Left ventricle myocardium inferior (tissue), 1 donor: ENCODE results near the gene HRH2. TPM values are rescaled to one million over a fixed set of nuclear protein-coding genes. Genes with fewer than 3 reads are reported as not detected.

ENCODE experiments used
- DNase-seq: peaks from one replicate; pipeline ENCODE4 v3.0.0-alpha.2; 2020
- H3K27ac ChIP-seq: fragments of 200-600 bp; replicated peaks from 2 replicates; pipeline ENCODE4 v1.8.0; 2021
- H3K27me3 ChIP-seq: fragments of 200-600 bp; 2 replicates; pipeline ENCODE4 v1.8.0; 2021; ENCODE audit warnings: low read depth
- H3K36me3 ChIP-seq: fragments of 200-600 bp; 2 replicates; pipeline ENCODE4 v1.8.0; 2021
- H3K4me1 ChIP-seq: fragments of 200-600 bp; 2 replicates; pipeline ENCODE4 v1.8.0; 2021
- H3K4me3 ChIP-seq: fragments of 200-600 bp; 2 replicates; pipeline ENCODE4 v1.8.0; 2021; ENCODE audit warnings: mild to moderate bottlenecking, moderate library complexity
- H3K9me3 ChIP-seq: fragments of 200-600 bp; replicated peaks from 2 replicates; pipeline ENCODE4 v1.8.0; 2021
- intact Hi-C: fragments of 100-400 bp; cut with micrococcal nuclease; formaldehyde crosslinking; loops from one replicate; pipeline ENCODE4 v1.11.0; 2022
- total RNA-seq: library from RNA; stranded (reverse); fragmentation: NEBNext Ultra II Directional; extraction: Animal tissue kit (Norgen Biotek cat#: 25700); gene quantifications from one replicate; pipeline ENCODE4 v1.2.1, GENCODE V29; 2021
- TF ChIP-seq, protein P1 (sequence below): fragments of 200-600 bp; IDR thresholded peaks from 2 replicates; pipeline ENCODE4 v1.8.0; 2021; ENCODE audit warnings: antibody characterized with exemption, mild to moderate bottlenecking, borderline replicate concordance
- donor health status: DM: no; HTN: yes; CAD: no; lungs with severe emphysema.

The HRH2 gene
- total RNA-seq, 1 donor from 2014 or later: 47.7 TPM

DNA sequence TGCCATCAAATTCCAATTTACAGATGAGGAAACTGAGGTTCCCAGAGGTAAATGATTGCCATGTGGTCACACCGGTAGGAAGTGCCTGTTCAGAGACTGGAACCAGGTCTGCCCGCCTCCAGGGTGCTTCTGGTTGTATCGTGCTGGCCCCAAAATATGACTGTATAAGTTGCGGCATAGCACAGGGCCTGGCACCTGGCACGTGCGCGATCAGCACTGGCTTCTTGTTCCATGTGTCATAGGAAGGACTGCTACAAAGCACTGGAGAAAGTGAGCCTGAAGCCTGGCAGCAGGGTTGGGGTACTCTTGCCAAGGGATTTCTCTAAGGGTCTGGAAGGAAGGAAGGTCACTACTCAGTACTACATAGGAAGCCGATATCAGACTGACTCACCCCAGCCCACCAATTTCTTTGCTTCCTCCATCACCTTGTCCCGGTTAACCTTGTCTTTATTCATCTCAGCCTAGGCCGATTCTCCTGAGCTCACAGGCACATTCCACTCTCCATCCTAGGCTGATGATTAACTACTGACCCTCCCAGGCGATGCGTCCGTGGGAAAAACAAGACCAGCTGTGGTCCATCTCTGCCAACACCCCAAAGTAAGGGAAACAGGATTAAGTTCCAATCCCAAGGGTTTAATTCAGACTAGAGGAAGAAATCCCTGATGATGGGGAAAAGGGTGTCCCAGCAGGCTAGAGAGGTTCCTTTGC is 1.8 kb downstream of the HRH2 start:
- no peak for DNase-seq
- peaks cover 44% of the 10 kb centered on the region for H3K4me1 ChIP-seq

DNA sequence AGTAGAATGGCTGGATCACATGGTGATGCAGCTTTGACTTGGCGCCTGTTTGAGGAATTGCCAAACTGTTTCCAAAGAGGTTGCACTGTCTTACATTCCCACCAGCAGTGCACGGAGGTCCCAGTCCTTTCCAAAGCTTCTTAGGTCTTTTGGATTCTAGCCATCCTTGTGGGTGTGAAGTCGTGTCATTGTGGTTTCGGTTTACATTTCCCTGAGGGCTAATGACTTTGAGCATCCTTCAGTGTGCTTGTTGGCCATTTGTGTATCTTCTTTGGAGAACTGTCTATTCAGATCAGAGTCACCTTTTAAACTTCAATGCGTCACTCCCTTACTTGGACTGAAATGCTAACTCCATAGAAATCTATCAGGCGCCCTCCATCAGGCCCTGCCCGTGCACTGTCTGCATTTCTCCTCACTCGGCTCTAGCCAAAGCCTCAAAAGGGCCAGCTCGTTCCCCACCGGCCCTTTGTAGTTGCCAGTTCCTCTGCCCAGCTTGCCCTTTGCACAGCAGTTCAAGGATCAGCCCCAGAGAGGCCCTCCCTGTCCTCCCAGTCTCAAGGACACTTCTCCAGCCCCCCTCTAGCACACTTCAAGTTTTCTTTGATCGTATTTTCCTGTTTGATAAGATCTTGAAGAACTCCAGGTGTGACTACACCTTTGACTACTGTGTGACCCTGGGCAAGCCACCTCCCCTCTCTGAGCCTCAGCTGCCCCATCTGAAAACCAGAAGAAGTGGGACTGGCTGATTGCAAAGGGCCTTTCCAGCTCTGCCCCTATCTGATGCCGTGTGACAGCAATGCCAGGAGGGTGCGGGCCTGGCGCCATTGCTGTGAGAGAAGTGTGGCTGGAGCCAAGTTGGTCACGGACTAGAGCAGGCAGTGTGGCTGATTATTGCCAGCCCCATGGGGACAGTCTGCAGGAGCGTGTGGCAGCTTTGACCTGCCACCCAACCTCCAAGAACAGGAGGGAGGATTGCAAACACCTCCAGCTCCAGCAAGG is 5.6 kb downstream of the HRH2 start:
- peaks cover 68% of the 10 kb centered on the region for H3K4me1 ChIP-seq
- TF ChIP-seq, protein P1, sequence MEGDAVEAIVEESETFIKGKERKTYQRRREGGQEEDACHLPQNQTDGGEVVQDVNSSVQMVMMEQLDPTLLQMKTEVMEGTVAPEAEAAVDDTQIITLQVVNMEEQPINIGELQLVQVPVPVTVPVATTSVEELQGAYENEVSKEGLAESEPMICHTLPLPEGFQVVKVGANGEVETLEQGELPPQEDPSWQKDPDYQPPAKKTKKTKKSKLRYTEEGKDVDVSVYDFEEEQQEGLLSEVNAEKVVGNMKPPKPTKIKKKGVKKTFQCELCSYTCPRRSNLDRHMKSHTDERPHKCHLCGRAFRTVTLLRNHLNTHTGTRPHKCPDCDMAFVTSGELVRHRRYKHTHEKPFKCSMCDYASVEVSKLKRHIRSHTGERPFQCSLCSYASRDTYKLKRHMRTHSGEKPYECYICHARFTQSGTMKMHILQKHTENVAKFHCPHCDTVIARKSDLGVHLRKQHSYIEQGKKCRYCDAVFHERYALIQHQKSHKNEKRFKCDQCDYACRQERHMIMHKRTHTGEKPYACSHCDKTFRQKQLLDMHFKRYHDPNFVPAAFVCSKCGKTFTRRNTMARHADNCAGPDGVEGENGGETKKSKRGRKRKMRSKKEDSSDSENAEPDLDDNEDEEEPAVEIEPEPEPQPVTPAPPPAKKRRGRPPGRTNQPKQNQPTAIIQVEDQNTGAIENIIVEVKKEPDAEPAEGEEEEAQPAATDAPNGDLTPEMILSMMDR: no peak
- DNase-seq: peak; percentile 80
- intact Hi-C loops: no loop called here
- peaks cover 20% of the 10 kb centered on the region for H3K27me3 ChIP-seq
- H3K36me3 ChIP-seq: no peaks in the 10 kb centered on the region
- H3K4me3 ChIP-seq: no peak overlapping the region
- H3K27ac ChIP-seq: peak overlapping the region; percentile 77
- H3K9me3 ChIP-seq: no peaks in the 10 kb centered on the region

More for the DNA sequence above, 1.8 kb downstream of the HRH2 start:
- no peaks in the 10 kb centered on the region for H3K36me3 ChIP-seq
- TF ChIP-seq, protein P1: no peak
- H3K27ac ChIP-seq: peak overlapping the region; percentile 81
- intact Hi-C loops: no loop called here
- H3K27me3 ChIP-seq: peaks cover 44% of the 10 kb centered on the region
- H3K4me3 ChIP-seq: peak overlapping the region; percentile 69
- H3K9me3 ChIP-seq: no peaks in the 10 kb centered on the region

DNA sequence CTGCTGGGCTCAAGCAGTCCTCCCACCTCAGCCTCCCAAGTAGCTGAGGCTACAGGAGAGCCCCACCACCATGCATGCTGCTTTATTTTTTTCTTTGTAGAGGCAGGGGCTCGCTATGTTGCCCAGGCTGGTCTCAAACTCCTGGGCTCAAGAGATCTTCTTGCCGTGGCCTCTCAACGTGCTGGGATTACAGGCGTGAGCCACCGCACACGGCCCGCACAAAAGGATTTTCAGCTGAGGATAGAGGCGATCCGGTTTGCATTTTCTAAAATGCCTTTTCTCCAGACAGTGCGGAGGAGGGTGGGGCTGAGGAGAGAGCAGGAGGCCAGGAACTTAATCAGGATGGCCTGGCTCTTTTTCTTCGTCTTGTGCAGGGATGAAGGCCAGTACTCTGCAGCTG is 6.9 kb downstream of the HRH2 start:
- H3K36me3 ChIP-seq: no peaks in the 10 kb centered on the region
- TF ChIP-seq, protein P1: no peak
- intact Hi-C loops: no loop called here
- H3K27me3 ChIP-seq: peaks cover 8% of the 10 kb centered on the region
- peaks cover 68% of the 10 kb centered on the region for H3K4me1 ChIP-seq
- no peak overlapping the region for H3K4me3 ChIP-seq
- no peak for DNase-seq
- no peaks in the 10 kb centered on the region for H3K9me3 ChIP-seq
- peak overlapping the region; percentile 77 for H3K27ac ChIP-seq

DNA sequence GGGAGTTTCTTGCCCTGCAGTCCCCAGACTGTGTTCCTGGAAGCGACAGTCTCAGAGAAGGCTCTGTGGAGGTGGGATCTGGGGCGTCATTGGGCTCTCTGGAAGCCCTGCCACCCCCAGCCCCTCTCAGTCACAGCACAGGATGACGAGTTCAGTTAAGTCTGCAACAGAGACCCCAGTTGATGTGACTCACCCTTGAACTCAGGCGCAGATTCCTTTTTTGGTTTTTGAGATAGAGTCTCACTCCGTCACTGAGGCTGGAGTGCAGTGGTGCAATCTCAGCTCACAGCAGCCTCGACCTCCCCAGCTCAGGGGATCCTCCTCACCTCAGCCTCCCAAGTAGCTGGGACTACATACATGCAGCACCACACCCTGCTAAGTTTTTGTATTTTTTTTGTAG is 8.3 kb downstream of the HRH2 start:
- H3K4me1 ChIP-seq: peaks cover 80% of the 10 kb centered on the region
- intact Hi-C loops: no loop called here
- no peak overlapping the region for H3K27ac ChIP-seq
- no peaks in the 10 kb centered on the region for H3K9me3 ChIP-seq
- TF ChIP-seq, protein P1: no peak
- H3K4me3 ChIP-seq: no peak overlapping the region
- no peaks in the 10 kb centered on the region for H3K27me3 ChIP-seq
- H3K36me3 ChIP-seq: no peaks in the 10 kb centered on the region
- no peak for DNase-seq

DNA sequence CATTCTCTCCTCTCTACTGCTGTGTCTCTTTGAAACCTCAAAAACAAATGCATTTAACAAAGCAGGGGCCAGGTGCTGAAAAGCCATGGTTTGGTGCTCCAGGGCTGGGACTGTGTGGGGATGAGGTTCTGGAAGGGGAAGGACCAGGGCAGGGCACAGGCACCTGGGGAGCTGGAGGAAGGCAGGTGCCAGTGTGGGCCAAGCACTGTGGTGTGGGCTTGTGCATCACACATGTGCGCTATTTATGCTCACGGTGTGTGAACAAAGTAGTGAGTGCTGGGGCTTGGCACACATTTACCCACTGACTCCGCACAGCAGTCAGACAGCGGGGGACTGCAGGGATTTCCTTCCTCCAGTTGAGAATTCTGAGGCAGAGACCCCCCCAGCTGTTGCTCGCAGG is 10.1 kb downstream of the HRH2 start:
- no peak overlapping the region for H3K4me3 ChIP-seq
- H3K27ac ChIP-seq: peak overlapping the region; percentile 69
- no peaks in the 10 kb centered on the region for H3K9me3 ChIP-seq
- H3K27me3 ChIP-seq: no peaks in the 10 kb centered on the region
- no peak for DNase-seq
- no peaks in the 10 kb centered on the region for H3K36me3 ChIP-seq
- TF ChIP-seq, protein P1: no peak
- intact Hi-C loops: no loop called here
- H3K4me1 ChIP-seq: peaks cover 98% of the 10 kb centered on the region
